ENCODE results near the gene PPIE. TPM values are rescaled to one million over a fixed set of nuclear protein-coding genes. Genes with fewer than 3 reads are reported as not detected.

PPIE gene
- total and polyA plus RNA-seq, 10 donors = 32.1 to 53.2 (median 41.1) TPM

DNA sequence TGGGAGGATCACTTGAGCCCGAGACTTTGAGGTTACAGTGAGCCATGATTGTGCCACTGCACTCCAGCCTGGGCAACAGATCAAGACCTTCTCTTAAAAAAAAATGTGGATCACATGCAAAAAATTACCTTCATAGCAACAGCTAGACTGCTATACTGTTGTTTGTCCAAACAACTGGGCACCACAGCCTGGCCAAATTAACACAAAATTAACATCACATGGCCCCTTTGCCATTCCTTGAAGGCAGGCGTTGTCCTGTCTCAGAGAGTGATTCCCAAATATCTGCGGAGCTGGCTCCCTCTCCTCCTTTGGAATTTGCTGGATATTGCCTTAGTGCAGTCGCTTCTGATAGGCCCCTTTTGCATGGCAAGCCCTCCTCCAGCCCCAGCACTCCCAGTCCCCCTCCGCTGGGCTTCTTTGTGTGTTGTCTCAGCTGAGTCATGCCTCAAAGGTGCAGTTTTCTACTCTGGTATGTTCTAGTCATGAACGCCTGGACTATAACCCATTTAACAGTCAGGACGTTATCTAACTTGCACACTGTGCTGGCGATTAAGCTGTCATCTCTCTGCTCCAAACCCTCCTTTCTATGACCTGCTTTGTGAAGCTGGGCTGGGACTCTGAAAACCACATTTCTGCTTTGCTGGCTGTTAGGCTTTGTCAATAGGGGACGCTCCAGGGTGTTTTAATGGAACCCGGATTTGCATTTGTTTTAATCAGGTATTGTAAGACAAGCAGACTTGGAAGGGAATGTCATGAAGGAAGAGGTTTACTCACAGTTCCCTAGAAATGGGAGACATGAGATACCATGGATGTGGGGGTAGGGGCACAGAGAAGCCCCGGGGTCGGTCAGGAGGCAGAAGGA lies 27.3 kb upstream of the PPIE start:
- Histone ChIP-seq H3K27ac (no peak overlapping the region), H3K36me3 (no peaks in the 10 kb centered on the region), H3K4me3 (no peak overlapping the region), H3K9me3 (no peaks in the 10 kb centered on the region), H3K4me1 (no peaks in the 10 kb centered on the region), H3K27me3 (replicated peaks in 1 of 7) (peaks cover 0 to 43% (median 0%) of the 10 kb centered on the region in 7 donors)
- TF ChIP-seq, protein P1, sequence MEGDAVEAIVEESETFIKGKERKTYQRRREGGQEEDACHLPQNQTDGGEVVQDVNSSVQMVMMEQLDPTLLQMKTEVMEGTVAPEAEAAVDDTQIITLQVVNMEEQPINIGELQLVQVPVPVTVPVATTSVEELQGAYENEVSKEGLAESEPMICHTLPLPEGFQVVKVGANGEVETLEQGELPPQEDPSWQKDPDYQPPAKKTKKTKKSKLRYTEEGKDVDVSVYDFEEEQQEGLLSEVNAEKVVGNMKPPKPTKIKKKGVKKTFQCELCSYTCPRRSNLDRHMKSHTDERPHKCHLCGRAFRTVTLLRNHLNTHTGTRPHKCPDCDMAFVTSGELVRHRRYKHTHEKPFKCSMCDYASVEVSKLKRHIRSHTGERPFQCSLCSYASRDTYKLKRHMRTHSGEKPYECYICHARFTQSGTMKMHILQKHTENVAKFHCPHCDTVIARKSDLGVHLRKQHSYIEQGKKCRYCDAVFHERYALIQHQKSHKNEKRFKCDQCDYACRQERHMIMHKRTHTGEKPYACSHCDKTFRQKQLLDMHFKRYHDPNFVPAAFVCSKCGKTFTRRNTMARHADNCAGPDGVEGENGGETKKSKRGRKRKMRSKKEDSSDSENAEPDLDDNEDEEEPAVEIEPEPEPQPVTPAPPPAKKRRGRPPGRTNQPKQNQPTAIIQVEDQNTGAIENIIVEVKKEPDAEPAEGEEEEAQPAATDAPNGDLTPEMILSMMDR (IDR thresholded peaks at IDR 0.05 in 8 of 11, conservative IDR thresholded peaks at IDR 0.05 in 3 of 11) = no peak
- TF ChIP-seq POLR2AphosphoS5 (IDR thresholded peaks at IDR 0.05) (no peak), POLR2A (IDR thresholded peaks at IDR 0.05) (no peak)
- 77 to 86% (median 83%) methylated on average over 12 of the region's 12 CpGs for WGBS, 5 donors
- DNase-seq = no peak
- intact Hi-C loops (cut with DNase I; ENCODE audit: low total_unique reads) = no loop called here

DNA sequence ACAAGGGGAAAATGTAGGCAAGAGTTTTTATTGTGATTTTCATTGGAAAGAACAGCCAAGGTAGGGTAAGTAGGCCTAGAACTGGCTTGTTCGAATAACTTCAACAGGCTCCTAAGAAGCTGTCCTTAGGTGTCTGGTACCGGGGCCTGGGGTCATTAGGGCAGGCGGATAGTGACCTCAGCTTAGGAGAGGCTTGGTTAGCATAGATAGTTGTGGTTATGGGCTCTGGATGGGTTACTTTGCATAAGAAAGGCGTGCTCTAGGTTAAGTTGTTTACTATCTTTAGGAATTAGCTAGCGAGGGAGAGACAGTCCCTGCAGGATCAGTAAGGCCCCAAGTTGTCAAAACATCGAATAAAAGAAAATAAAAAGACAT lies 26.7 kb upstream of the PPIE start:
- Histone ChIP-seq H3K4me1 (no peaks in the 10 kb centered on the region), H3K4me3 (no peak overlapping the region), H3K9me3 (no peaks in the 10 kb centered on the region), H3K27ac (no peak overlapping the region), H3K27me3 (replicated peaks in 1 of 7) (peaks cover 0 to 49% (median 0%) of the 10 kb centered on the region in 7 donors), H3K36me3 (no peaks in the 10 kb centered on the region)
- DNase-seq = no peak
- 81 to 89% (median 83%) methylated on average over 6 of the region's 6 CpGs for WGBS, 5 donors
- TF ChIP-seq POLR2AphosphoS5 (IDR thresholded peaks at IDR 0.05) = no peak
- TF ChIP-seq, protein P1 (IDR thresholded peaks at IDR 0.05 in 8 of 11, conservative IDR thresholded peaks at IDR 0.05 in 3 of 11) = no peak
- no peak for TF ChIP-seq POLR2A (IDR thresholded peaks at IDR 0.05)
- intact Hi-C loops (cut with DNase I; ENCODE audit: low total_unique reads) = no loop called here

DNA sequence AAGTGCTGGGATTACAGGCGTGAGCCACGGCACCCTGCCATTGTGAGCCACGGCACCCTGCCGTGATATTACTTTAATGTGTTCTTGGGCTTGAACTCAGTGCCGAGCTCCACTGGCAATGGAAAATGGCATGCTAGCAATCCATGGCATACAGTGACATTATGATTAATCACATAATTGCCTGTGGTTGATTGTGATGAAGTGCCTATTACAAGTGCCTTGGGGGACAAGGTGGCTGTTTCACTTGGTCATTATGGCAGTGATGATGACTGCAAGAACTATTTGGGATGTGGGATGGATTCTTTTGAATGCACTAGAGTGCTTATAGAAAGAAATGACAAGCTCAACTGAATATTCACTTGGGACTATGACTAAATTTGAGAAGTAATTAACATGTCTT lies 25.1 kb upstream of the PPIE start:
- no peak for DNase-seq
- Histone ChIP-seq H3K27me3 (replicated peaks in 1 of 7) (peaks cover 0 to 63% (median 0%) of the 10 kb centered on the region in 7 donors), H3K9me3 (no peaks in the 10 kb centered on the region), H3K36me3 (no peaks in the 10 kb centered on the region), H3K4me3 (no peak overlapping the region), H3K27ac (no peak overlapping the region), H3K4me1 (no peaks in the 10 kb centered on the region)
- WGBS, 5 donors = 91 to 98% (median 94%) methylated on average over 5 of the region's 5 CpGs
- intact Hi-C loops (cut with DNase I; ENCODE audit: low total_unique reads) = no loop called here
- no peak for TF ChIP-seq POLR2A (IDR thresholded peaks at IDR 0.05)
- TF ChIP-seq, protein P1 (IDR thresholded peaks at IDR 0.05 in 8 of 11, conservative IDR thresholded peaks at IDR 0.05 in 3 of 11) = no peak
- no peak for TF ChIP-seq POLR2AphosphoS5 (IDR thresholded peaks at IDR 0.05)

DNA sequence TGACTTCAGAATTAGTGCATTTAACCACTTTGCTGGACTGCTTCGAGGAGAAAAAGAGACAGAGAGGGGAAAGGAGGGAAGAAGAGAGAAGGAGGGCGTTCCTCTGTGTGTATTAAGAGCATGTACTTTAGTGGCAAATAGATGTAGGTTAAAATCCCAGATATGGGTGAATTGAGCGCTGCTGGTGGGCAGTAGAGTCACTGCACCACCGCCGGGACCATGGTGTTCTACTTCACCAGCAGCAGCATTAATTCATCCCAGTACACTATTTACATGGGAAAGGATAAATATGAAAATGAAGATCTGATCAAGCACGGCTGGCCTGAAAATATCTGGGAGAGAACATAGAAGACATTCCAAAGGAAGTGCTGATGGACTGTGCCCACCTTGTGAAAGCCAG lies 20.9 kb upstream of the PPIE start:
- Histone ChIP-seq H3K9me3 (no peaks in the 10 kb centered on the region), H3K4me1 (peaks cover 0 to 10% (median 3%) of the 10 kb centered on the region in 6 donors), H3K36me3 (no peaks in the 10 kb centered on the region), H3K27ac (no peak overlapping the region), H3K27me3 (replicated peaks in 1 of 7) (peaks cover 0 to 45% (median 0%) of the 10 kb centered on the region in 7 donors), H3K4me3 (no peak overlapping the region)
- TF ChIP-seq POLR2AphosphoS5 (IDR thresholded peaks at IDR 0.05) = no peak
- no peak for TF ChIP-seq POLR2A (IDR thresholded peaks at IDR 0.05)
- TF ChIP-seq, protein P1 (IDR thresholded peaks at IDR 0.05 in 8 of 11, conservative IDR thresholded peaks at IDR 0.05 in 3 of 11) = no peak
- intact Hi-C loops (cut with DNase I; ENCODE audit: low total_unique reads) = loop anchor here (5.0 kb wide), 1 partner anchor 111 kb away; no protein-coding TSS in a partner anchor
- 42 to 54% (median 52%) methylated on average over 6 of the region's 6 CpGs for WGBS, 5 donors
- no peak for DNase-seq

All from spleen (tissue), 11 donors.